WERI-Rb-1 (cell line): Measurements from ENCODE around the gene TBC1D5.
"Not testable (repeated sequence)": the region's sequence is repeated elsewhere in the genome, so short reads cannot be mapped to it uniquely, and the experiment has no call there.

Experiments used
- DNase-seq: peaks from one replicate; pipeline ENCODE4 v3.0.0-alpha.2; 2020
- H3K27ac ChIP-seq: fragments of 250-450 bp; sonication (Bioruptor Pico); 2 replicates; pipeline ENCODE4 v1.5.1; 2020; ENCODE audit warnings: mild to moderate bottlenecking, moderate library complexity
- H3K27me3 ChIP-seq: fragments of 250-450 bp; sonication (Bioruptor Pico); 2 replicates; pipeline ENCODE4 v1.5.1; 2021; ENCODE audit warnings: mild to moderate bottlenecking, low read depth, moderate library complexity; ENCODE audit not compliant: insufficient read depth, severe bottlenecking
- H3K36me3 ChIP-seq: fragments of 250-450 bp; sonication (Bioruptor Pico); 2 replicates; pipeline ENCODE4 v1.5.1; 2020; ENCODE audit warnings: mild to moderate bottlenecking, moderate library complexity
- H3K4me3 ChIP-seq: 2 replicates; pipeline ENCODE4 v1.5.1; 2011; ENCODE audit warnings: low read depth, mild to moderate bottlenecking, control low read depth, low read length
- H3K9me3 ChIP-seq: fragments of 250-450 bp; sonication (Bioruptor Pico); 2 replicates; pipeline ENCODE4 v1.5.1; 2021; ENCODE audit warnings: mild to moderate bottlenecking, moderate library complexity; ENCODE audit not compliant: severe bottlenecking
- CTCF ChIP-seq: IDR thresholded peaks from 2 replicates; pipeline ENCODE4 v1.5.1; 2011; ENCODE audit warnings: low read depth, mild to moderate bottlenecking, control low read depth, inconsistent platforms, low read length

The TBC1D5 gene

GRCh38 chr3:17775073-17775472, 32.6 kb upstream of the TBC1D5 start:
- Histone ChIP-seq H3K9me3 (no peaks in the 10 kb centered on the region), H3K4me3 (no peak overlapping the region), H3K27ac (no peak overlapping the region), H3K27me3 (no peaks in the 10 kb centered on the region), H3K36me3 (no peaks in the 10 kb centered on the region)
- no peak for DNase-seq
- TF ChIP-seq CTCF, result no peak

GRCh38 chr3:17774180-17774910, 31.9 kb upstream of the TBC1D5 start:
- not testable (repeated sequence) for H3K27ac ChIP-seq, H3K4me3 ChIP-seq, H3K9me3 ChIP-seq, H3K27me3 ChIP-seq, H3K36me3 ChIP-seq, DNase-seq

- TF ChIP-seq CTCF, result no peak
- Histone ChIP-seq H3K36me3 (no peaks in the 10 kb centered on the region), H3K9me3 (no peaks in the 10 kb centered on the region), H3K27ac (no peak overlapping the region), H3K27me3 (no peaks in the 10 kb centered on the region), H3K4me3 (no peak overlapping the region)
- no peak for DNase-seq
Observed at GRCh38 chr3:17772556-17772955, 30.1 kb upstream of the TBC1D5 start.

- no peak overlapping the region for H3K4me3 ChIP-seq
- no peak overlapping the region for H3K27ac ChIP-seq
- H3K36me3 ChIP-seq, result no peaks in the 10 kb centered on the region
- no peak for DNase-seq
- no peaks in the 10 kb centered on the region for H3K27me3 ChIP-seq
- H3K9me3 ChIP-seq, result no peaks in the 10 kb centered on the region
- TF ChIP-seq CTCF, result no peak
Observed at GRCh38 chr3:17771177-17772017, 29.0 kb upstream of the TBC1D5 start.

GRCh38 chr3:17770682-17771081, 28.3 kb upstream of the TBC1D5 start:
- no peak for TF ChIP-seq CTCF
- no peaks in the 10 kb centered on the region for H3K9me3 ChIP-seq
- DNase-seq, result no peak

GRCh38 chr3:17765819-17766472, 23.5 kb upstream of the TBC1D5 start:
- TF ChIP-seq CTCF, result no peak
- DNase-seq, result no peak
- no peaks in the 10 kb centered on the region for H3K36me3 ChIP-seq
- no peak overlapping the region for H3K4me3 ChIP-seq
- H3K27ac ChIP-seq, result no peak overlapping the region
- H3K27me3 ChIP-seq, result no peaks in the 10 kb centered on the region
- H3K9me3 ChIP-seq, result no peaks in the 10 kb centered on the region

More at GRCh38 chr3:17770682-17771081, 28.3 kb upstream of the TBC1D5 start:
- H3K27ac ChIP-seq, result no peak overlapping the region
- no peaks in the 10 kb centered on the region for H3K27me3 ChIP-seq
- H3K36me3 ChIP-seq, result no peaks in the 10 kb centered on the region
- no peak overlapping the region for H3K4me3 ChIP-seq
